Neuronal stem cell (in vitro differentiated cells): ENCODE data around the gene HPCA.

Experiments used
- DNase-seq: peaks from one replicate; pipeline ENCODE4 v3.0.0-alpha.2; 2013; ENCODE audit warnings: low spot score
- H2AFZ ChIP-seq: one replicate; pipeline ENCODE4 v1.6.1; 2013; ENCODE audit warnings: mild to moderate bottlenecking, low read length, inconsistent platforms
- H2AK5ac ChIP-seq: 2 replicates; pipeline ENCODE4 v1.6.1; 2013; ENCODE audit warnings: low read depth, mild to moderate bottlenecking, inconsistent platforms, low read length, moderate library complexity, mixed read lengths
- H2BK120ac ChIP-seq: 2 replicates; pipeline ENCODE4 v1.6.1; 2013; ENCODE audit warnings: low read depth, mild to moderate bottlenecking, inconsistent platforms, low read length, moderate library complexity, mixed read lengths
- H2BK12ac ChIP-seq: one replicate; pipeline ENCODE4 v1.6.1; 2013; ENCODE audit warnings: low read length, inconsistent platforms
- H2BK15ac ChIP-seq: 2 replicates; pipeline ENCODE4 v1.6.1; 2013; ENCODE audit warnings: mild to moderate bottlenecking, low read length, inconsistent platforms, mixed read lengths
- H2BK5ac ChIP-seq: one replicate; pipeline ENCODE4 v1.6.1; 2013; ENCODE audit warnings: inconsistent platforms, mild to moderate bottlenecking, low read length, moderate library complexity
- H3K14ac ChIP-seq: one replicate; pipeline ENCODE4 v1.6.1; 2013; ENCODE audit warnings: low read length, inconsistent platforms
- H3K18ac ChIP-seq: 2 replicates; pipeline ENCODE4 v1.6.1; 2013; ENCODE audit warnings: low read length, inconsistent platforms
- H3K23ac ChIP-seq: 2 replicates; pipeline ENCODE4 v1.6.1; 2013; ENCODE audit warnings: low read depth, mild to moderate bottlenecking, mixed read lengths, low read length, inconsistent platforms; ENCODE audit not compliant: poor library complexity
- H3K27ac ChIP-seq: replicated peaks from 3 replicates; pipeline ENCODE4 v1.5.1; 2013; ENCODE audit warnings: low read length, inconsistent platforms
- H3K27me3 ChIP-seq, 3 experiments: 2 replicates each; pipeline ENCODE4 v1.6.1; 2013; ENCODE audit warnings: low read length in 3 of 3, mild to moderate bottlenecking in 2 of 3, inconsistent platforms in 1 of 3, low read depth in 1 of 3, mixed read lengths in 1 of 3, moderate library complexity in 1 of 3; ENCODE audit not compliant: control insufficient read depth in 3 of 3, insufficient read depth in 3 of 3
- H3K36me3 ChIP-seq, 2 donors: replicated peaks in 1 of 2; 2 replicates each; pipeline ENCODE4 v1.6.1; 2013; ENCODE audit warnings: low read length in 2 of 2; ENCODE audit not compliant: control insufficient read depth in 2 of 2, insufficient read depth in 2 of 2
- H3K4ac ChIP-seq: 2 replicates; pipeline ENCODE4 v1.6.1; 2013; ENCODE audit warnings: inconsistent platforms, mild to moderate bottlenecking, low read length, moderate library complexity
- H3K4me1 ChIP-seq, 2 donors: 1 replicate in 1 of 2; 2 replicates in 1 of 2; pipeline ENCODE4 v1.6.1; 2013; ENCODE audit warnings: low read length in 2 of 2, low read depth in 1 of 2; ENCODE audit not compliant: control insufficient read depth in 2 of 2, insufficient read depth in 1 of 2
- H3K4me2 ChIP-seq: one replicate; pipeline ENCODE4 v1.6.1; 2013; ENCODE audit warnings: mild to moderate bottlenecking, low read length, inconsistent platforms; ENCODE audit not compliant: insufficient read depth, poor library complexity, severe bottlenecking
- H3K4me3 ChIP-seq, 2 donors: 2 replicates each; pipeline ENCODE4 v1.5.1; 2013; ENCODE audit warnings: low read length in 2 of 2, mild to moderate bottlenecking in 2 of 2, inconsistent platforms in 1 of 2, moderate library complexity in 1 of 2
- H3K79me1 ChIP-seq: one replicate; pipeline ENCODE4 v1.6.1; 2013; ENCODE audit warnings: low read depth, mild to moderate bottlenecking, inconsistent platforms, low read length, moderate library complexity
- H3K9ac ChIP-seq: one replicate; pipeline ENCODE4 v1.6.1; 2013; ENCODE audit warnings: mild to moderate bottlenecking, low read depth, low read length, inconsistent platforms; ENCODE audit not compliant: poor library complexity
- H3K9me3 ChIP-seq, 2 donors: replicated peaks in 1 of 2; 2 replicates each; pipeline versions ENCODE3 to v1.6.1; 2013; ENCODE audit warnings: low read length in 2 of 2, mild to moderate bottlenecking in 2 of 2, inconsistent platforms in 1 of 2, low read depth in 1 of 2, mixed read lengths in 1 of 2, moderate library complexity in 1 of 2; ENCODE audit not compliant: control insufficient read depth in 2 of 2, insufficient read depth in 1 of 2
- H4K8ac ChIP-seq: one replicate; pipeline ENCODE4 v1.6.1; 2013; ENCODE audit warnings: low read depth, mild to moderate bottlenecking, inconsistent platforms, low read length, moderate library complexity
- H4K91ac ChIP-seq: one replicate; pipeline ENCODE4 v1.6.1; 2013; ENCODE audit warnings: low read length, low read depth, mild to moderate bottlenecking, inconsistent platforms; ENCODE audit not compliant: poor library complexity
- WGBS, 2 donors: extraction: QIAGEN DNeasy Blood & Tissue Kit; methylation state at CpG; one replicate each; pipeline ENCODE4 v1.1.7; 2013; ENCODE audit warnings: missing lambda C conversion rate in 2 of 2, mixed read lengths in 1 of 2; ENCODE audit not compliant: insufficient read length in 2 of 2, insufficient replicate concordance in 1 of 2; ENCODE audit errors: extremely low coverage in 2 of 2; 5-methylcytosine and 5-hydroxymethylcytosine counted together

The HPCA gene

DNA sequence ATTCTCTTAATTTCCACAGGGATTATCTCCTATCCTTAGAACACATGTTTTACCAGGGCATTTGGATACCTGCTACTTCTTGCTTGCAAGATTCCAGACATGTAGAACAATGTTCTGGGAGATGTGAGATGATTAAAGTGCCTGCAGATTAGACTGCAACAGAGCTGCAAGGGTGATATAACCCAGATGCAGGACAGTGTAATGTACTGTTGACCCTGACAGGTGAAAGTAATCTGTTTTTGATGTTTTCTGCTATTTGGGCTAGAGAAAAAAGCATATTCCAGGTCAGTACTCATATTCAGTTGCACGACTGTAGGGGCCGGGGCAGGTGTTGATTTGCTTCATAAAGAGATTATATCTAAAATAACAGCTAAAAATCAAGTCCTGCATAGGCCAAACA lies 42.0 kb downstream of the HPCA start:
- H3K4me3 ChIP-seq: no peak overlapping the region
- no peak overlapping the region for H2BK15ac ChIP-seq
- H3K18ac ChIP-seq: no peak overlapping the region
- H2BK120ac ChIP-seq: no peak overlapping the region
- no peak overlapping the region for H3K4ac ChIP-seq
- no peak overlapping the region for H4K8ac ChIP-seq
- no peak overlapping the region for H4K91ac ChIP-seq
- no peak overlapping the region for H3K23ac ChIP-seq
- H3K79me1 ChIP-seq: no peaks in the 10 kb centered on the region
- H3K4me1 ChIP-seq: peaks cover 9% of the 10 kb centered on the region in 2 donors
- H2AK5ac ChIP-seq: no peak overlapping the region
- no peaks in the 10 kb centered on the region for H3K9me3 ChIP-seq
- H3K4me2 ChIP-seq: no peak overlapping the region
- no peak overlapping the region for H2AFZ ChIP-seq
- no peak overlapping the region for H3K9ac ChIP-seq
- H3K27me3 ChIP-seq: peaks cover 0 to 36% (median 14%) of the 10 kb centered on the region in 3 experiments
- no peak overlapping the region for H2BK5ac ChIP-seq
- H2BK12ac ChIP-seq: no peak overlapping the region
- H3K14ac ChIP-seq: no peak overlapping the region
- DNase-seq: no peak
- H3K27ac ChIP-seq: no peak overlapping the region
- H3K36me3 ChIP-seq: no peaks in the 10 kb centered on the region
- no CpG with 5 or more reads among the region's 2 CpGs for WGBS, 2 donors

DNA sequence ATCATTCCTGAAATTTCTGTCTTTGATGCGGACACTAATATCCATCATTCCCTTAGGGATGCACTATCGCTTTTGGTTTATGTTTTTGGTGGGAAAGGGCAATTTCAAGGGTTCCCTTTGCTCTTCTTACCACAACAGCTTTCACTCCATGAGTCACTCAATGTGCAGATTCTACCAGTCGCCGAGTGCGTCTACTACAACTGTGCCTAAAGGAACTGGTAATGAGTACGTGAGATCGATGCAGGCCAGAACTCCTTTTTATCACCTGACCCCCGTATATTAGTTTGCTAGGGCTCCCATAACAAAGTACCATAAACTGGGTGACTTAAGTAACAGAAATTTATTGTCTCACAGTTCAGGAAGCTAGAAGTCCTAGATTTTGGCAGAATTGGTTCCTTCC lies 42.4 kb downstream of the HPCA start:
- H2BK120ac ChIP-seq: no peak overlapping the region
- H3K18ac ChIP-seq: no peak overlapping the region
- no peaks in the 10 kb centered on the region for H3K9me3 ChIP-seq

DNA sequence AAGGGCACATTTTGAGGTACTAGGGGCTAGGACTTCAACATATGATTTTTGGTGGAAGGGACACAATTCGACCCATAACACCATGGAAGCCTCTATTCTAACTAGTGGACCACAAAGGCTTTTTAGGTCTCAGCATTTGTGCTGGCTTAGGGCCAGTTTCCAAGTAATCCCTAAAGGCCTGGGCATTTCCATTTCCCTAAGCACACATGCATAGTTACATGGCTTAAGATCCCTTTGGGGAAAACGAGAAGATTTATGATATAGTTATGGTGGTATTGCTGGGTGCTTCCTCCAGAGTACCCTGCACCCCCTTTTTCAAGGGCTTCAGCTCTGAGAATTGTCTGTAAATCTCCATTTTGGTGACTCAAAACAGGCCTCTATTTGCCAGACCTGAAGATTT lies 43.1 kb downstream of the HPCA start:
- H2BK12ac ChIP-seq: no peak overlapping the region
- H2BK120ac ChIP-seq: no peak overlapping the region
- no peak overlapping the region for H2AFZ ChIP-seq
- H4K8ac ChIP-seq: no peak overlapping the region
- H3K4me3 ChIP-seq: no peak overlapping the region
- no peak overlapping the region for H3K4ac ChIP-seq
- DNase-seq: no peak
- H3K4me1 ChIP-seq: peaks cover 9 to 13% of the 10 kb centered on the region in 2 donors
- H3K18ac ChIP-seq: no peak overlapping the region
- H3K9me3 ChIP-seq: no peaks in the 10 kb centered on the region
- no peak overlapping the region for H4K91ac ChIP-seq
- no peak overlapping the region for H3K9ac ChIP-seq
- WGBS, 2 donors: no CpG with 5 or more reads among the region's 2 CpGs
- H3K79me1 ChIP-seq: no peaks in the 10 kb centered on the region
- H3K27me3 ChIP-seq: peaks cover 0 to 28% (median 3%) of the 10 kb centered on the region in 3 experiments
- no peak overlapping the region for H3K14ac ChIP-seq
- H2BK5ac ChIP-seq: no peak overlapping the region
- H2BK15ac ChIP-seq: no peak overlapping the region
- no peak overlapping the region for H3K27ac ChIP-seq
- peaks cover 0 to 6% of the 10 kb centered on the region in 2 donors for H3K36me3 ChIP-seq
- no peak overlapping the region for H3K23ac ChIP-seq
- H3K4me2 ChIP-seq: no peak overlapping the region
- H2AK5ac ChIP-seq: no peak overlapping the region

More for the DNA sequence above, 42.4 kb downstream of the HPCA start:
- Histone ChIP-seq H3K27ac (no peak overlapping the region), H3K4me2 (no peak overlapping the region), H3K23ac (no peak overlapping the region), H3K36me3 (peaks cover 0 to 2% of the 10 kb centered on the region in 2 donors), H2BK12ac (no peak overlapping the region), H3K4me1 (peaks cover 9% of the 10 kb centered on the region in 2 donors), H4K8ac (no peak overlapping the region), H3K79me1 (no peaks in the 10 kb centered on the region), H4K91ac (no peak overlapping the region), H3K9ac (no peak overlapping the region), H3K4ac (no peak overlapping the region), H2BK5ac (no peak overlapping the region), H3K27me3 (peaks cover 0 to 34% (median 9%) of the 10 kb centered on the region in 3 experiments), H2AK5ac (no peak overlapping the region), H2AFZ (no peak overlapping the region), H3K14ac (no peak overlapping the region), H3K4me3 (no peak overlapping the region), H2BK15ac (no peak overlapping the region)
- no CpG with 5 or more reads among the region's 8 CpGs for WGBS, 2 donors
- DNase-seq: no peak

DNA sequence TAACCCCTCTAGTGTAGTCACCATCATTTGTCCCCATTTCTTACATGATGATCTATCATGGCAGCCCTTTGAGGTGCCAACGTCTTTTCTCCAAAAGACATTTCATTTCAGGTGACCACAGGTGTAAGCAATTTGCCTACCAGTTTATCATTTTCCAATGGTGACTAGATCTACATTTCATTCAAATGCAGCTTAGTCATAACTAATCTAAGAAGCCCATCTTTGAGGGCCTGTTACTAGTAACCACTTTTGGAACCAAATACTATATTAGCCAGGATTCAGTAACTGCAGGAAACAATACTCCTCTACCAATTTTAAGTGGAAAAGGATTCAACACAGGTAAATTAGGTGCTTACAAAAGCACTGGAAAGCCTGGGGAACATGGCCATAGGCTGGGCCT lies 45.5 kb downstream of the HPCA start:
- H2BK12ac ChIP-seq: no peak overlapping the region
- peaks cover 0 to 6% (median 0%) of the 10 kb centered on the region in 3 experiments for H3K27me3 ChIP-seq
- no peaks in the 10 kb centered on the region for H3K79me1 ChIP-seq
- H3K9ac ChIP-seq: no peak overlapping the region
- H4K8ac ChIP-seq: no peak overlapping the region
- H3K27ac ChIP-seq: no peak overlapping the region
- no peak overlapping the region for H3K4me2 ChIP-seq
- H2AK5ac ChIP-seq: no peak overlapping the region
- peaks cover 2 to 22% of the 10 kb centered on the region in 2 donors for H3K36me3 ChIP-seq
- H3K18ac ChIP-seq: no peak overlapping the region
- no peak overlapping the region for H2BK15ac ChIP-seq
- no peak overlapping the region for H3K4me3 ChIP-seq
- DNase-seq: no peak
- no CpG with 5 or more reads among the region's 1 CpG for whole genome bisulfite sequencing, 2 donors
- no peak overlapping the region for H3K14ac ChIP-seq
- H2BK120ac ChIP-seq: no peak overlapping the region
- no peak overlapping the region for H3K4ac ChIP-seq
- no peak overlapping the region for H3K23ac ChIP-seq
- no peak overlapping the region for H2AFZ ChIP-seq
- no peak overlapping the region for H4K91ac ChIP-seq
- H2BK5ac ChIP-seq: no peak overlapping the region
- no peaks in the 10 kb centered on the region for H3K9me3 ChIP-seq
- H3K4me1 ChIP-seq: peaks cover 0 to 4% of the 10 kb centered on the region in 2 donors
